Activated naive CD4-positive, alpha-beta T cell treated with anti-CD3 and anti-CD28 coated beads, Interleukin-2, amount 50 U/mL, for 16 hours (primary cell): ENCODE measurements around the gene CDKAL1.

Source experiments
- DNase-seq: peaks from one replicate; pipeline ENCODE4 v3.0.0-alpha.2; 2020

CDKAL1 gene

GRCh38 chr6:21277601-21278374 lies 743.5 kb downstream of the CDKAL1 start:
- DNase-seq: no peak

- no peak for DNase-seq
Observed at GRCh38 chr6:21278375-21278745, 744.1 kb downstream of the CDKAL1 start.

DNA sequence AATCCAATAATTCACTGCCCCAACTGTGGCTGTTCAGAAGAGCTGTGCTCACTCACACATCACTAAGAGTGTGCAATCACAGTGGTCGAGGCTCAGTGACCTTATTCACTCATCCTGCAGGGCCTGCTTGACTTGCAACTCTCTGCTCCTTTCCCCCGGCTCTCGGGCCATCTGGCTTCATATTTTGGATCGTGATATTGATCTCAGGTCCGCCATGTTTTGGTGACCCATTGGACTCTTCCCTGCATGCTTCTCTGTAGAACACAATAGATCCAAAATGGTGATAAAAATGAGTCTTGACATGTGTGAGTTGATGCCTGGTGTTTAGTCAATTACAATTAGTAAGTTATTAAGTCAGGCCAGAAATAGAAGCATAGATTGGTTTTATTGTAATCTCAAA lies 745.4 kb downstream of the CDKAL1 start:
- DNase-seq: no peak

DNA sequence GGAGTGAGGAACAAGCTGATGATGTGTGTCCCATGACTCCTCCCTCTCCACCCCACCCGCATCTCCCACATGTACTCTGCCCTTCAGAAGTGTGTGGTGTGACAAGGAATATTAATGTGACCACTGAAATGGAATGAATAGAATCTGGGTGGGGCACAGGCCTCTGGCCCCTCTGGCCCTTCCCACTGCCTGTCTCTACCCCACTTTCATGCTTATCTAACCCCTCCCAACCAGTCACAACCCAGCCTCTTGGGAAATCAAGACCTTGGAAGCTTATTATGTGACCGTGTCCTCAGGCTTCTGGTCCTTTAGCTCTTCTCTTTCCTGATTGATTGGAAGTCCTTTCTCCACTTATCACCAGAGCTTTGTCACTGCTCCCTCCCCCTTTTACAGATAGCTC lies 747.1 kb downstream of the CDKAL1 start:
- no peak for DNase-seq
